AG10803 (cell line): ENCODE data around the gene ILDR2.
A peak's percentile ranks its signal among the peaks of the same experiment; 100 is the strongest.

ENCODE experiments used
- DNase-seq: peaks from one replicate; pipeline ENCODE4 v3.0.0; 2010; ENCODE audit warnings: low read depth
- H3K4me3 ChIP-seq: 2 replicates; pipeline ENCODE4 v1.5.1; 2011; ENCODE audit warnings: mild to moderate bottlenecking, low read length, control low read depth
- TF ChIP-seq, protein P1 (sequence below): conservative IDR thresholded peaks from 2 replicates; pipeline ENCODE4 v1.5.1; 2011; ENCODE audit warnings: mild to moderate bottlenecking, low read length, control low read depth, inconsistent platforms

ILDR2 gene

DNA sequence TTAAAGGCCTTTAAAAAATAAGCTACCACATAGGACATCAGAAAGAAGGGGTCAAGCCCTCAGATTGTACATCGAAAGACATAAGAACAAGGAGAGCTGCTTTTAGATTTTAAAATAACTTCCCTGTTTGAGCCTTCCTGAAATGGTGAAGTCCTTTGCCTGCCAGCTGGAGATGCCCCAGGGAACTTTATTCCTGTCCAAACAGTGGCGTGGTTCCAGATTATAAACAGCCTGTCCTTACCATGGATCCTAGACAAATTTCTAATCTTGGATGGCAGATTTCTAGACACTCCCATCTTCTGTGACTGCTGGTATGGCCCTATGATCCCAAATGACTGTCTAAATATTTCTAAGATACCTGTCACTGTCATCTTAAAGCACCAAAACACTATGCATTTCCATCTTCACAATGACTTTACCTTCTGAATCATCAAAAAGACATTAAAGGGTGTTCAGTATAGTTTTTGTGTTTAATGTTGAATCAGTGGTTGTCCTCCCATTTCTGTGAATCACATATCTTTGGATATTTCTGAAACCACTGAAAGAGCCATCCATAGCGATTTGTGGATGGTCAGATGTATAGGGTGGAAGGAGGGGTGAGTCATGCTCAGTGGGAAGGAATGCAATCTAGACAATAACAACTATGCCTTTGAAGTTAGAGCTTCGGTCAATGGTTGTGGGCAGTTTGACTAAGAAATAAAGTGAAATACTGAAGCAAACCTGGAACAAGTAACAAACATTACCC, 23.2 kb downstream of the ILDR2 start:
- no peak overlapping the region for H3K4me3 ChIP-seq
- TF ChIP-seq, protein P1, sequence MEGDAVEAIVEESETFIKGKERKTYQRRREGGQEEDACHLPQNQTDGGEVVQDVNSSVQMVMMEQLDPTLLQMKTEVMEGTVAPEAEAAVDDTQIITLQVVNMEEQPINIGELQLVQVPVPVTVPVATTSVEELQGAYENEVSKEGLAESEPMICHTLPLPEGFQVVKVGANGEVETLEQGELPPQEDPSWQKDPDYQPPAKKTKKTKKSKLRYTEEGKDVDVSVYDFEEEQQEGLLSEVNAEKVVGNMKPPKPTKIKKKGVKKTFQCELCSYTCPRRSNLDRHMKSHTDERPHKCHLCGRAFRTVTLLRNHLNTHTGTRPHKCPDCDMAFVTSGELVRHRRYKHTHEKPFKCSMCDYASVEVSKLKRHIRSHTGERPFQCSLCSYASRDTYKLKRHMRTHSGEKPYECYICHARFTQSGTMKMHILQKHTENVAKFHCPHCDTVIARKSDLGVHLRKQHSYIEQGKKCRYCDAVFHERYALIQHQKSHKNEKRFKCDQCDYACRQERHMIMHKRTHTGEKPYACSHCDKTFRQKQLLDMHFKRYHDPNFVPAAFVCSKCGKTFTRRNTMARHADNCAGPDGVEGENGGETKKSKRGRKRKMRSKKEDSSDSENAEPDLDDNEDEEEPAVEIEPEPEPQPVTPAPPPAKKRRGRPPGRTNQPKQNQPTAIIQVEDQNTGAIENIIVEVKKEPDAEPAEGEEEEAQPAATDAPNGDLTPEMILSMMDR, result no peak
- DNase-seq, result peak; percentile 46

DNA sequence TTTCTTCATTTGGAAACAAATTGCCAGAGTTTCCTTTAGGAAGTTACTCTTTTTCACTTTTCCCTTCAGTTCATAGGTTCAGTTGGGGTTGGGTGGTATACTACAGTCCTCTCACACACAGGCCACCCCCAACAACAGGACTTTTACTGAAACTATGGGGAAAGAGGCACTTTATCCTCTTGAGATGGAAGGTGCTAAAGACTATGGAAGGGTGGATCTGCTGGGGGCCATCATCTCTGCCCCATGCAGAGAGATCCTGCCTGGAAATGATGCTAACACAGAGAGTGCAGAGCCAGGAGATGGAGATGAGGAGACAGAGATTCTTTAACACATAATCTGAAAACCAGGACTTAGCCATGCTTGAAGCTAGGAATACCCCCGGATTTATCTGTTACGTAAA, 24.3 kb downstream of the ILDR2 start:
- H3K4me3 ChIP-seq, result no peak overlapping the region
- DNase-seq, result no peak
- TF ChIP-seq, protein P1, result no peak

DNA sequence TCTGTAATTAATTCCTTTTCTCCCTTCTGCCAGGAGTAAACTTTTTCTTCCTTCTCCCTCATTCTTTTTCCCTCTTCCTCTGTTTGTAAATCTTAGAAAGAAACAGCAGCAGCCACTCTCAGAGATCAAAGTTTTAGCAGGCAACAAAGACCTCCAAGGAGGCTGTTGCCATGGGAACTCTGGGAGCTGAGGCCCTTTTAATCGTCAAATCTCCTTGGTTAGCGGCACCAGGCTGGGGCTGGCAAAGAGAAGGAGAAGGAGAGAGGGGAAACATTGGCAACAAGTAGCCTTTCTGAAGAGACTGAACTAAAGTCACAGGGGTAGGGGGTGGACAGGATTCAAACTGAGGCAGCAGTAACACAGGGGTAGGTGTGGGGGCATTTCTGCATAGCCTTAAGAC, 25.2 kb downstream of the ILDR2 start:
- no peak for DNase-seq
- TF ChIP-seq, protein P1, result no peak
- H3K4me3 ChIP-seq, result no peak overlapping the region

DNA sequence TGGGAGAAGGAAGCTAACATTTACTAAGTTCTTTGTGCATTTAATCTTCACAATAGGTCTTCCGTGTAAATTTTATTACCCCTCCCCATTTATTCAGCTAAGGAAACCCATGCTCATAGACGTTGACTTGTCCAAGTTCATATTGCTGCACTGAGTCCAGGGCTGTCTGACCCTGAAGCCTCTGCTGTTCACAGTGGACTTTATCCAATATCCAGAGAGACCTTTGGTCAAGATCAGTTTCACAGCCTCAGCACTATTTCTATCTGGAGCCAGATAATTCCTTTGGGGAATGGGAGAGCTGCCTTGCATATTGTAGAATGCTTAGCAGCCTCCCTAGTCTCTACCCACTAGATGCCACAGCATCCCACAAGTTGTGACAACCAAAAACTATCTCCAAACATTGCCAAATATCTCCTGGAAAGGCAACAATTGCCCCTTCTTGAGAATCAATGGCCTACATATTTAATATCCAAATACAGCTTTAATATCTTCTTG, 26.4 kb downstream of the ILDR2 start:
- DNase-seq, result no peak
- TF ChIP-seq, protein P1, result no peak
- H3K4me3 ChIP-seq, result no peak overlapping the region

DNA sequence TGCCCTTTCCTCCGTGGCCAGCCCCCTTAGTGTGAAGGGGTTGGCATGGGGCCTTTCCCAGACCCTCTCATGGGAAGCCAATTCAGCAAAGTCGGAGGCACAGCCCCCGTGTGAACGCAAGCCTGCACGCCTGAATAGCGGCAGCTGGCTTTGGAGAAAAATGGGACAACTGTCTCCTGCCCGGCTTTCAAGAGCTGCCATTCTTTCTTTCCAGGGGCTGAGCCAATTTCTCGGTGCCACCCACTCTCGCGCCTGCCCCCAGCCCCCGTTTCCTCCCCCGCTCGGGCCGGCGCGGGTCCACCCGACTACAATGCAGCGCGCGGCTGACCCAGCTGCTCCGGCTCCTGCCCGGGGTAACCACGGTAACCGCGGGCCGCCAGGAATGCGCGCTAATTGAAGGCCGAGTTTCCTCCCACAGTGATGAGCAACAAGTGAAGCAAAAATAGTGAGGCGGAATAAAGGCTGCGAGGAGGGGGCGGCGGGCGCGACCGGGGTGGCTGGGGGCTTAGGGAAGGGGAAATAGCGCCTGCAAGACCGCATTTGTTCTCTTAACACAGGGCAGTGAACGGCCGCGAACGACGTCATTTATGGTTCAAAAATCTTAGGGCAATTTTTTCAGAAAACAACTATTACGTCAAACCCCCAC, 27.8 kb downstream of the ILDR2 start:
- TF ChIP-seq, protein P1, result no peak
- DNase-seq, result peak; percentile 65
- peak overlapping the region; percentile 34 for H3K4me3 ChIP-seq

DNA sequence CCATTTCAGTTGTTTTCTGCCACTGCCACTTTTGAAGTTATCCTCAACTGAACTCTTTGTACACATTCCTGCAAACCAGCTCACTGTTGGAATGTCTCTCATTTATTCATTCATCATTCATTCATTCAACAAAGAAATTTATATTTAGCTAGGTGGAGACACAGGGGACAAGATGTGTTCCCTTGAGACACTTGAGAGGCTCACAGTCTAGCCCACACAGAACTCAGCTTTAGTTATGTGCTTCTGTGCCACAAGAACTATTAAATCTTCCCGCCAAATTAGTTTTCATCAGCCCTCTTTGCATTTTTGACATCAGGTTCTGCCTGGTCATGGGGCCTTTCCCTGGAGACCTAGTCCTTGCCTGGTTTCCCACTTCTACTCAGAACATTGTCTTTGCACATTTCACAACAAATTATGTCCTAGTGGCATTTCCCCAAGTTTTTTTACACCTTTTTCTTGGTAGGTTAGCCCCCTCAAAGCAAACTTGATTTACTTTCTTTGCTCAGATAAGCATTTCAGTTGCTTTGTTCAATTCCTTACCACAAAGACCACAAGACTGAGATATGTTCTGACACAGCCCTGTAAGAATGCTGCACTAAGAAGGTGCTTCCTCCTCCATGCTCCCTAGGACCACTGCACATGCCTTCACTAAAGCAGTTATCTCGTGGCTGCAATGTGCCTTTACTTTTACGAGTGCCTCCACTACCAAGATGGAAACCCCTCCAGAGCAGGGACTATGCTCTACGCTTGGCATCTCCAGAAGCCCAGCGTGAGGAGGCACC, 31.0 kb downstream of the ILDR2 start:
- H3K4me3 ChIP-seq, result no peak overlapping the region
- TF ChIP-seq, protein P1, result no peak
- peak; percentile 42 for DNase-seq
